ENCODE data around the gene DGKD.

The DGKD gene

GRCh38 chr2:233379441-233379840, 25.1 kb downstream of the DGKD start:
- DNase-seq (ENCODE audit: low read depth in 1 of 2, low spot score in 1 of 2): no peak
- no peaks in the 10 kb centered on the region for H3K27me3 ChIP-seq (ENCODE audit: insufficient read depth, poor library complexity, severe bottlenecking)
- no peak for TF ChIP-seq SPI1 (IDR thresholded peaks at IDR 0.05; ENCODE audit: borderline replicate concordance, low read depth)
- no peak for TF ChIP-seq GABPA (IDR thresholded peaks at IDR 0.05; ENCODE audit: low read depth)
- no peak for TF ChIP-seq POLR2AphosphoS5 (IDR thresholded peaks at IDR 0.05; ENCODE audit: low read depth)
- TF ChIP-seq REST (IDR thresholded peaks at IDR 0.05; ENCODE audit: insufficient replicate concordance, low read depth): no peak
- TF ChIP-seq CTCF (IDR thresholded peaks at IDR 0.05; ENCODE audit: insufficient read depth, low read length): no peak
- no peak overlapping the region for H3K27ac ChIP-seq (replicated peaks)
- no peak overlapping the region for H3K4me3 ChIP-seq (replicated peaks; ENCODE audit: insufficient read depth, low read length)

- Histone ChIP-seq H3K27ac (replicated peaks) (no peak overlapping the region), H3K4me3 (replicated peaks; ENCODE audit: insufficient read depth, low read length) (no peak overlapping the region), H3K27me3 (ENCODE audit: insufficient read depth, poor library complexity, severe bottlenecking) (no peaks in the 10 kb centered on the region)
- DNase-seq (ENCODE audit: low read depth in 1 of 2, low spot score in 1 of 2): no peak
- TF ChIP-seq POLR2AphosphoS5 (IDR thresholded peaks at IDR 0.05; ENCODE audit: low read depth): no peak
- TF ChIP-seq SPI1 (IDR thresholded peaks at IDR 0.05; ENCODE audit: borderline replicate concordance, low read depth): no peak
- TF ChIP-seq REST (IDR thresholded peaks at IDR 0.05; ENCODE audit: insufficient replicate concordance, low read depth): no peak
- no peak for TF ChIP-seq GABPA (IDR thresholded peaks at IDR 0.05; ENCODE audit: low read depth)
- TF ChIP-seq CTCF (IDR thresholded peaks at IDR 0.05; ENCODE audit: insufficient read depth, low read length): no peak
Observed at GRCh38 chr2:233380132-233380895, 26.0 kb downstream of the DGKD start.

- Histone ChIP-seq H3K27me3 (ENCODE audit: insufficient read depth, poor library complexity, severe bottlenecking) (no peaks in the 10 kb centered on the region), H3K4me3 (replicated peaks; ENCODE audit: insufficient read depth, low read length) (no peak overlapping the region), H3K27ac (replicated peaks) (no peak overlapping the region)
- no peak for DNase-seq (ENCODE audit: low read depth in 1 of 2, low spot score in 1 of 2)
- TF ChIP-seq POLR2AphosphoS5 (IDR thresholded peaks at IDR 0.05; ENCODE audit: low read depth) (no peak), CTCF (IDR thresholded peaks at IDR 0.05; ENCODE audit: insufficient read depth, low read length) (no peak), GABPA (IDR thresholded peaks at IDR 0.05; ENCODE audit: low read depth) (no peak), REST (IDR thresholded peaks at IDR 0.05; ENCODE audit: insufficient replicate concordance, low read depth) (no peak), SPI1 (IDR thresholded peaks at IDR 0.05; ENCODE audit: borderline replicate concordance, low read depth) (no peak)
Observed at GRCh38 chr2:233380995-233381637, 26.8 kb downstream of the DGKD start.
